K562 (cell line): Measurements from ENCODE around the gene PPP1R16B. TPM values are rescaled to one million over a fixed set of nuclear protein-coding genes. Genes with fewer than 3 reads are reported as not detected.

Source experiments
- CREB1 ChIP-seq, 2 experiments: sonication (generic) in 1 of 2; formaldehyde crosslinking in 1 of 2; IDR thresholded peaks; 2 replicates each; pipeline versions ENCODE4 v1.6.1 to v1.8.0; 2012 to 2022; ENCODE audit warnings: inconsistent platforms in 1 of 2, mild to moderate bottlenecking in 1 of 2, missing genetic modification reagents in 1 of 2, moderate library complexity in 1 of 2
- DIDO1 ChIP-seq: fragments of 450-650 bp; IDR thresholded peaks from 2 replicates; pipeline ENCODE4 v1.6.1; 2016; ENCODE audit warnings: low read depth, missing biosample characterization, missing genetic modification characterization
- DMBX1 ChIP-seq: fragments of 250-450 bp; sonication (Bioruptor Pico); IDR thresholded peaks from 2 replicates; pipeline ENCODE4 v1.8.0; 2022; ENCODE audit warnings: inconsistent platforms, mild to moderate bottlenecking, moderate library complexity, borderline replicate concordance
- EP400 ChIP-seq: fragments of 450-650 bp; IDR thresholded peaks from 2 replicates; pipeline ENCODE4 v1.6.1; 2017; ENCODE audit warnings: antibody characterized with exemption, mild to moderate bottlenecking, moderate library complexity
- ETV1 ChIP-seq: fragments of 450-650 bp; conservative IDR thresholded peaks from 2 replicates; pipeline ENCODE4 v1.6.1; 2016; ENCODE audit warnings: missing genetic modification characterization, control low read depth, low read depth, missing compliant biosample characterization
- GATAD2A ChIP-seq: fragments of 450-650 bp; IDR thresholded peaks from 2 replicates; pipeline ENCODE4 v1.6.1; 2017
- GTF2E2 ChIP-seq: fragments of 200-800 bp; sonication (Bioruptor generic); IDR thresholded peaks from 2 replicates; pipeline ENCODE4 v1.6.1; 2016; ENCODE audit warnings: missing genetic modification characterization, missing compliant biosample characterization
- HDAC3 ChIP-seq: fragments of 450-650 bp; IDR thresholded peaks from 2 replicates; pipeline ENCODE4 v1.6.1; 2018; ENCODE audit warnings: borderline replicate concordance, mild to moderate bottlenecking, moderate library complexity; ENCODE audit not compliant: partially characterized antibody
- PHF8 ChIP-seq: fragments of 200-600 bp; sonication (generic); IDR thresholded peaks from 2 replicates; pipeline ENCODE4 v1.6.1; 2012; ENCODE audit warnings: mixed run types, mild to moderate bottlenecking, inconsistent platforms, low read length, moderate library complexity, borderline replicate concordance
- PPARD ChIP-seq: fragments of 250-450 bp; sonication (Bioruptor Pico); IDR thresholded peaks from 2 replicates; pipeline ENCODE4 v1.8.0; 2022; ENCODE audit warnings: inconsistent platforms, mild to moderate bottlenecking, moderate library complexity
- SMAD1 ChIP-seq: fragments of 150-350 bp; IDR thresholded peaks from 2 replicates; pipeline ENCODE4 v1.6.1; 2014; ENCODE audit warnings: low read length, low read depth; ENCODE audit not compliant: partially characterized antibody
- SPI1 ChIP-seq: IDR thresholded peaks from 2 replicates; pipeline ENCODE4 v1.6.1; 2011; ENCODE audit warnings: low read depth, low read length, control low read depth, borderline replicate concordance
- SRSF9 ChIP-seq: fragments of 200-400 bp; formaldehyde crosslinking; IDR thresholded peaks from 2 replicates; pipeline ENCODE4 v1.6.1; 2017; ENCODE audit warnings: low read depth, low read length, borderline replicate concordance
- ZBTB1 ChIP-seq: sonication (generic); formaldehyde crosslinking; IDR thresholded peaks from 2 replicates; pipeline ENCODE4 v1.8.1; 2023; ENCODE audit warnings: missing genetic modification reagents, low read depth, mild to moderate bottlenecking, borderline replicate concordance
- ZNF347 ChIP-seq: fragments of 450-650 bp; formaldehyde crosslinking; IDR thresholded peaks from 2 replicates; pipeline ENCODE4 v1.4.0; 2020; ENCODE audit warnings: low read depth, mild to moderate bottlenecking, moderate library complexity
- ZNF354B ChIP-seq: fragments of 250-450 bp; sonication (Bioruptor Pico); IDR thresholded peaks from 2 replicates; pipeline ENCODE4 v1.4.0; 2020
- ZNF586 ChIP-seq: fragments of 450-650 bp; formaldehyde crosslinking; conservative IDR thresholded peaks from 2 replicates; pipeline ENCODE4 v1.4.0; 2020; ENCODE audit warnings: mild to moderate bottlenecking, moderate library complexity
- polyA plus RNA-seq, 8 experiments: library from polyadenylated mRNA; depleted of rRNA in 4 of 8; stranded (reverse) in 5 of 8; unstranded in 3 of 8; fragments of >200 nt; fragmentation: Nextera tagmentation in 2 of 8; fragmentation: Illumina TruSeq in 1 of 8; extraction: Ambion mirVana in 2 of 8; extraction: Trizol in 1 of 8; gene quantifications; 2 replicates each; pipeline versions ENCODE4 v1.2.1 to v1.2.3, GENCODE V29; 2011 to 2014; ENCODE audit warnings: inconsistent platforms in 1 of 8, missing spikeins in 1 of 8
- total RNA-seq, 7 experiments: library from RNA; depleted of rRNA in 6 of 7; stranded (reverse); fragments of >200 nt in 6 of 7; fragmentation: Illumina TruSeq in 2 of 7; extraction: Trizol in 2 of 7; gene quantifications; 2 replicates each; pipeline versions ENCODE4 v1.2.1 to v1.2.3, GENCODE V29; 2011 to 2021; ENCODE audit warnings: low replicate concordance in 1 of 7
- TF ChIP-seq, protein P1 (sequence below): fragments of 200-400 bp; formaldehyde crosslinking; IDR thresholded peaks from 2 replicates; pipeline ENCODE4 v1.6.1; 2017; ENCODE audit warnings: mild to moderate bottlenecking, low read depth, low read length, moderate library complexity
- TF ChIP-seq, protein P2 (sequence below), 3 experiments: fragments of 200-800 bp in 1 of 3; sonication (Bioruptor generic) in 1 of 3; sonication (generic) in 1 of 3; formaldehyde crosslinking in 1 of 3; IDR thresholded peaks; 2 replicates each; pipeline versions ENCODE4 v1.6.1 to v1.8.0; 2016 to 2022; ENCODE audit warnings: mild to moderate bottlenecking in 2 of 3, missing compliant biosample characterization in 2 of 3, missing genetic modification characterization in 2 of 3, missing genetic modification reagents in 1 of 3
- TF ChIP-seq, protein P3 (sequence below): sonication (generic); formaldehyde crosslinking; IDR thresholded peaks from 2 replicates; pipeline ENCODE4 v1.8.0; 2022; ENCODE audit warnings: missing genetic modification reagents, mild to moderate bottlenecking, moderate library complexity, borderline replicate concordance
- TF ChIP-seq, protein P4 (sequence below): sonication (generic); formaldehyde crosslinking; IDR thresholded peaks from 2 replicates; pipeline ENCODE4 v1.8.1; 2023; ENCODE audit warnings: mild to moderate bottlenecking, missing genetic modification reagents

The PPP1R16B gene
- total and polyA plus RNA-seq, 9 of the 15 experiments (the other 6 are each of a cell fraction or from before 2014, with no cell fraction given): 1.5 to 11.5 (median 6.8) TPM

DNA sequence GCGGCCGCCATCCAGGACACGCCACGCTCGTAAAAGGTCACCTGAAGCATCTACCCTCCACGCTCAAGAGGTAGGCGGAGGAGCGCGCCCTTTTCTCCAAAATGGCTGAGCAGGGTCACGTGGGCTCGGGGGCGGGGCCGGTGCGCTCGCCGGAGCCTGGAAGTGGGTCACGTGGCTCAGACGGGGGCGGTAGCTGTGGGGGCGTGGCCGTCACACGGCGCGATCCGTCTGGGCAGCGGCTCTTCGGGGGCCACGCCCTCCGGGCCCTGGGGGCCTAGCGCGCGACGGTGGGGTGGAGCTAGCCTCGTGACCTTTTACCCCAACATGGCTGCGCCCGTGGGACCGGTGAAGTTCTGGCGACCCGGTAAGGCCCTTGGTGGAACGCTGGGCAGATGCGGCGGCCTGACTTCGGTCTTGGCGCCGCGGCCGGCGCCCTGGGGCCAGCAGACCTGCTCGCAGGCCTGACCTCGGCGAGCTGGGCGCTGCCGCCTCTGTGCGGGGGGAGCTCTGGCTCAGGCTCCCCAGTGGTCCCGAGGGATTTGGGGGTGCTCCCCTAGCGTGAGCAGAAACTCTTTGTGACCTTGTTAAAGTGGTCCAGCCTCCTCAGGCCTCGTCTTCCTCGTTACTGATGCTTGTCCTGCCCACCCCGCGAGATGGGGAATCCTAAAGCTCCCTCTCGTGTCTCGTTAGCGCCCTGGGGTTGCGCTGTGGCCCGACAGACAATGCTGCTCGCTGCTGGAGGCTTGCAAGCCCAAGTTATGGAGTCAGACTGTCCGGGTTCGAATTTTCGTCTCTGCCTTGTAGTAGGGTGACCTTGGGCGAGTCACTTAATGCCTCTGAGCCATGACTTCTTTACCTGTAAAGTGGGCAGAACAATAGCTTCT is 156.8 kb downstream of the PPP1R16B start, which contains the start of gene DHX35 (continued):
- TF ChIP-seq, protein P1, sequence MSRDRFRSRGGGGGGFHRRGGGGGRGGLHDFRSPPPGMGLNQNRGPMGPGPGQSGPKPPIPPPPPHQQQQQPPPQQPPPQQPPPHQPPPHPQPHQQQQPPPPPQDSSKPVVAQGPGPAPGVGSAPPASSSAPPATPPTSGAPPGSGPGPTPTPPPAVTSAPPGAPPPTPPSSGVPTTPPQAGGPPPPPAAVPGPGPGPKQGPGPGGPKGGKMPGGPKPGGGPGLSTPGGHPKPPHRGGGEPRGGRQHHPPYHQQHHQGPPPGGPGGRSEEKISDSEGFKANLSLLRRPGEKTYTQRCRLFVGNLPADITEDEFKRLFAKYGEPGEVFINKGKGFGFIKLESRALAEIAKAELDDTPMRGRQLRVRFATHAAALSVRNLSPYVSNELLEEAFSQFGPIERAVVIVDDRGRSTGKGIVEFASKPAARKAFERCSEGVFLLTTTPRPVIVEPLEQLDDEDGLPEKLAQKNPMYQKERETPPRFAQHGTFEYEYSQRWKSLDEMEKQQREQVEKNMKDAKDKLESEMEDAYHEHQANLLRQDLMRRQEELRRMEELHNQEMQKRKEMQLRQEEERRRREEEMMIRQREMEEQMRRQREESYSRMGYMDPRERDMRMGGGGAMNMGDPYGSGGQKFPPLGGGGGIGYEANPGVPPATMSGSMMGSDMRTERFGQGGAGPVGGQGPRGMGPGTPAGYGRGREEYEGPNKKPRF: no peak
- TF ChIP-seq ZNF347 (CRISPR knock-in tag): no peak
- no peak for TF ChIP-seq ZNF354B (CRISPR knock-in tag)
- peak; percentile 40; the same call in 1 of the 2 replicates for TF ChIP-seq CREB1 (IDR thresholded peaks at IDR 0.05)
- 0 out of 2 replicates have a peak, but pooled peaks have one; percentile 74 for TF ChIP-seq CREB1 (CRISPR knock-in tag; IDR thresholded peaks at IDR 0.05)
- TF ChIP-seq GATAD2A: no peak
- TF ChIP-seq ZBTB1 (CRISPR knock-in tag): no peak; the same call in 1 of the 2 replicates
- TF ChIP-seq, protein P2, sequence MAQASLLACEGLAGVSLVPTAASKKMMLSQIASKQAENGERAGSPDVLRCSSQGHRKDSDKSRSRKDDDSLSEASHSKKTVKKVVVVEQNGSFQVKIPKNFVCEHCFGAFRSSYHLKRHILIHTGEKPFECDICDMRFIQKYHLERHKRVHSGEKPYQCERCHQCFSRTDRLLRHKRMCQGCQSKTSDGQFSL (CRISPR knock-in tag; IDR thresholded peaks at IDR 0.05): peak; percentile 52; the same call in 1 of the 2 replicates
- TF ChIP-seq, protein P2 (tag; IDR thresholded peaks at IDR 0.05): no peak
- TF ChIP-seq DIDO1 (tag): 0 out of 2 replicates have a peak, but pooled peaks have one; percentile 38
- TF ChIP-seq SPI1: no peak
- no peak for TF ChIP-seq SMAD1
- no peak for TF ChIP-seq ETV1 (tag)
- no peak for TF ChIP-seq DMBX1 (CRISPR knock-in tag)
- no peak for TF ChIP-seq ZNF586
- TF ChIP-seq, protein P3, sequence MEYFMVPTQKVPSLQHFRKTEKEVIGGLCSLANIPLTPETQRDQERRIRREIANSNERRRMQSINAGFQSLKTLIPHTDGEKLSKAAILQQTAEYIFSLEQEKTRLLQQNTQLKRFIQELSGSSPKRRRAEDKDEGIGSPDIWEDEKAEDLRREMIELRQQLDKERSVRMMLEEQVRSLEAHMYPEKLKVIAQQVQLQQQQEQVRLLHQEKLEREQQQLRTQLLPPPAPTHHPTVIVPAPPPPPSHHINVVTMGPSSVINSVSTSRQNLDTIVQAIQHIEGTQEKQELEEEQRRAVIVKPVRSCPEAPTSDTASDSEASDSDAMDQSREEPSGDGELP (CRISPR knock-in tag): peak; percentile 88
- no peak for TF ChIP-seq HDAC3
- TF ChIP-seq EP400: peak; percentile 95
- TF ChIP-seq GTF2E2 (tag): no peak; the same call in 1 of the 2 replicates
- TF ChIP-seq, protein P4, sequence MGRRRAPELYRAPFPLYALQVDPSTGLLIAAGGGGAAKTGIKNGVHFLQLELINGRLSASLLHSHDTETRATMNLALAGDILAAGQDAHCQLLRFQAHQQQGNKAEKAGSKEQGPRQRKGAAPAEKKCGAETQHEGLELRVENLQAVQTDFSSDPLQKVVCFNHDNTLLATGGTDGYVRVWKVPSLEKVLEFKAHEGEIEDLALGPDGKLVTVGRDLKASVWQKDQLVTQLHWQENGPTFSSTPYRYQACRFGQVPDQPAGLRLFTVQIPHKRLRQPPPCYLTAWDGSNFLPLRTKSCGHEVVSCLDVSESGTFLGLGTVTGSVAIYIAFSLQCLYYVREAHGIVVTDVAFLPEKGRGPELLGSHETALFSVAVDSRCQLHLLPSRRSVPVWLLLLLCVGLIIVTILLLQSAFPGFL: no peak
- peak; percentile 72; the same call in 1 of the 2 replicates for TF ChIP-seq PHF8
- TF ChIP-seq SRSF9: no peak
- no peak for TF ChIP-seq PPARD
